ENCODE results near the gene ACYP2.

Gene ACYP2

DNA sequence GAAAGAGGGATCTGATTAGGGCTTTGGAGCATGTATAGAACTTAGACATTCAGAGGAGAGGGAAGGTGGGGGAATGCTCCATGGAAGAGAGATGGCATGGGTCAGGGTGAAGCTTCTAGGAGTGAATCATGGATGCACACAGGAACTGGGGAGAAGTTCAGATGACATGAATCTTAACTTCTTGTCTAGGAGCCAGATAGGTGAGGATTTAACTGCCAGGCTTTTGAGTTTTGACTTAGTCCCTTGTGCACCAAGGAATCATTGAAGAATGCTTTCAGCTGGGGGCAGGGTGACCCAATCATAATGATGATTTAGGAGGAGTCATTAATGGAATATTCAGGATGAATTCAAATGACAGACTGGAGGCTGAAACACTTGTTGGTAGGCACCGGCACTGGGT is 48.7 kb downstream of the ACYP2 start:
- no peak for DNase-seq

DNA sequence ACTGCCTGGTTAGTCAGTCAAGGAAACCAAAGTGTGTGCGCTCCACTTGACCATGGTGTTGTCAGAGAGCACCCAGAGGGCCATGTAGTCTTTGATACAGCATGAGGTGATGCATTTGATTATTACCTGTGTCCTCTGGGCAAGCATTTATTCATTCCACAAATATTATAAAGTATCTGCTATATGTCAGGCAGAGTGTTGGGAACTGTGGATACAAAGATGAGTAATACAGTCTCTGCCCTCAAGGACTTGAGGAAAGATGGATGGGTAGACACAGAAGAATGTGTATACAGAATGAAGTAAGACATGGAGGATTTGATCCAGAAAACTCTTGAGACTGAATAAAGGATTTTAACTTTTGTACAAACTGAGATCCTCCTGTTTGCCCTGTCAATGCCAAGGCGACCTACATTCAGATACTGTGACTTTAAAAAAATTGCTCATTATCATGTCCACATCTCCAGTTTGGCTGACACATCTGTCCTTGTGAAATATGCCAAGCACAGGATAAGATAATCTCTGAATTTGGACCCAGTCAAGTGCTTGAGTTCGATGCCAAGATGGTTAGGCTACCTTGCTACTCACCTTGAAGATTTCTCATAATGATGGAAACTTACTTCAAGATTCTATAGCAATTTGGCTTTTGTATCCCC is 50.8 kb downstream of the ACYP2 start:
- DNase-seq = peak; percentile 24

DNA sequence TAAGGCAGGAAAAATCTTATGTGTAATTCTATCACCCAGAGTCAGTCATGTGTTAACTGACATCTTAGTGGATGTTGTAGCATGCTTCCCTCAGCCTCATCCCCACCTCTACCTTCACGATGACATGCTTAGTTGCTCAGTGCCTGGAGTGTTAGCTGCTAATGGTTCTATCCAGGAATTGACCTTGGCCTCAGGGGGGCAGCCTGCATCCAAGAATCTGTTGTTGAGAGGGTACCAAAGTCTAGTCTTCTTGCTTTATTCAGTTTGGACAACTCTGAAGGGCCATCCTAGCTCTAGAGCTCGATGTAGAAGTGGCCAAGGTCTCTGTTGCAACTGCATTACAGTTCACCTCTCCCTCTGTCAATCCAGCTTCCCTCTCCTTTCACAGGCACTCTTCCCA is 61.2 kb downstream of the ACYP2 start:
- peak; percentile 34 for DNase-seq

DNA sequence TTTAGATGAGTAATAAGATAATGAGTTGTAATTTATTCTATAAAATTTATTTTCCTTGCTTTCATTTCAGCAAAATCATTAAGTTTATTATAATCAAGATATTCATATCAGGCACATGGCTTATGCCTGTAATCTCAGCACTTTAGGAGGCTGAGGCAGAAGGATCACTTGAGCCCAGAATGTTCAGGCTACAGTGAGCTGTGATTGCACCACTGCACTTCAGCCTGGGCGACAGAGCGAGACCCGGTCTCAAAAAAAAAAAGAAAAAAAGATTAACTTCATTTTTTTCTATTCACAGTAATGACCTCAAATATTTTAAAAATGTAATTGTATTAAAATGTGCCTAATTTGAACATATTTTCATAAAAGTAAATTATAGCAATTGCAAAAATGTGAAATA is 67.9 kb downstream of the ACYP2 start:
- DNase-seq = no peak

DNA sequence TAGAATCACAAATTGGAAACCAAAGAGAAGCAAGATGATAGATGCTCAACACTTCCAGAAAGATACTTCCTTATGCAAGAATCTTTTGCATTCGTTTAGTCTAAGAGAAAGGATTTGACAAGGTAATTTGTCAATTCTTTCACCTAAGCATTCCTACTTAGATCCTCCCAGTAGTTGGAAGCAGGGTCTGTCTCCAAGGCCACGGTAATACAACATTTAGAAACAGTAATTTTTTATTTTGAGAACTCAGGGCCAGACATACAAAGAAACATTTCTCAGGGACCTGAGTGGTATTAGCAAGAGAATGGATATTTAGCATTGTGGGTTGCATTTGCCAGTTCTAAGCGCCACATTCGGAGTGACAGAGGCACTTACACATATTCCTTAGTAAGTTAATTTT is 68.6 kb downstream of the ACYP2 start:
- DNase-seq = no peak

DNA sequence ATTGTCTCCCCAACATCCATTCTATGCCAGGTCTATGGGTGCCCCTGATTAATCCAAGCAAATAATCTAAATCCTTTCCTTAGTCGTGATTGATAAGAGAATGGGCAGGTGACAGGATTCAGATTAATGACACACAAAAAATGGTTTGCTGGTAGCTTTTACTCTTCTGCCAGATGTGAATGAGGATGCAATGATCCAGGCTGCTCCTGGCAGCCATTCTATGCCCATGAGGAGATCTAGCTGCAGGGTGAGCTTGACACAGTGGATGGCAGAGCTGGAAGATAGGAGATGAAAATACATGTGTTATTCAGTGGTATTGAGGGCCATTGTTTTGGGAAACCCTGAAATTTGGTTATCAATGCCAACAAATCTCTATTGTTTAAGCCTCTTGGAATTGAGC is 69.7 kb downstream of the ACYP2 start:
- no peak for DNase-seq

DNA sequence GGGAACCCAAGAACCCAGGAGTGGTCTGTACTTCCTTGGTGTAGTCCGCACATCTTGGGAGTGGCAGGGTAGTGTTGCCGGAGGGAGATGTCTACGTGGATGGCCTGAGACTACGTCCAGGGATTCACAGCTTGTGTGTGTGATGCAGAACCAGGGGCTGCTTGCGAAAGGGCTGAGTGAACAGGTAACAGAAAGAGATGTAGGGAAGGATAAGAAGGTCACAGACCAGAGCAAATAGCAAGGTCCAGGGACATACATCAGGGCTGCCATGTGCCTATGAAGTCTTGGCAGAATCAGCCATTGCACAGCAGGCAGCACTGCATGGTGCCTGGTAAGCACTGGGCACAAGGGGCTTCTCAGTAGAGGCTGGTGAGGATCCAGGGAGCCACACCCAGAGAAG is 71.9 kb downstream of the ACYP2 start:
- no peak for DNase-seq

DNA sequence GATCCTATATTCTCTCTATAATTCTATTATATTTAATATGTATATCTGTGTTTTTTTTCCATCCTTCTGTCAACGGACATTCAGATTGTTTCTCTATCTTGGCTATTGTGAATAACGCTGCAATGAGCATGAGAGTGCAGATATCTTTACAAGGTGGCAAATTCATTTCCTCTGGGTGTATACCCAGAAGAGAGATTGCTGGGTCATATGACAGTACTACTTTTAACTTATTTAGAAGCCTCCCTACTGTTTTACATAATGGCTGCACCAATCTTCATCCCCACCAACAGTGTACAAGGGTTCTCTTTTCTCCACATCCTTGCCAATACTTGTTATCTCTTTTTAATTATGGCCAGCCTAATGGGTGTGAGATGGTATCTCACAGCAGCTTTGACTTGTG is 74.1 kb downstream of the ACYP2 start:
- DNase-seq = peak; percentile 1

DNA sequence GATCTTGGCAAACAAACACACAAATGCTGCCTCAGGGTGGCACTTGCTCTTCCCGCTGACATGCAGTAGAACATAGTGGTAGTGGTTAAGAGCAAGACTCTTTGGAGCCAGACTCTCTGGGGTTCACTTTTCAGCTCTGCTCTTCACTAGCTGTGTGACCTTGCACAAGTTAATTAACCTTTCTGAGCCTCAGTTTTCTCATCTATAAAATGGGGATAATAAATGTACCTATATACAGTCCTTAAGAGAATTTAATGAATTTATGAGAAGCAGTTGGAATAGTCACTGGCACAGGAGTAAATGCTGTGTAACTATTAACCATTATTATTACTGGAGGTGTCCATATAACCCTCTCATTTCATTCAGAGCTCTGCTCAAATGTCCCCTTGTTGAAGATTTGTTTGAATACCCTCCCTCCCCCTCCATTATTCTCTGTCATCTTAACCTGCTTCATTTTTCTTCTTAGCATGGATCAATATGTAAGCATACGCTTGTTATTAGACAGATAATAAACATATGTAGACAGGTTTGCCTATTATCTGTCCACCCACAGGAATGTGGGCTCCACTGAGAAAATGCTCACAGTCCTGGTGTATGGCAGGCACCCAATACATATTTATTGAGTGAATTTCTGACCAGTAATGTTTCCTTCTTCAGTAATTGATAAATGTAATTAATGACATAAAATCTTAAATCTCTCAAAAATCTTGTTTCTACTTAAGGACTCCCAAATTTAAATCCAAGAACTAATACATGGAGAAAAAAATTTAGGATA is 76.1 kb downstream of the ACYP2 start:
- DNase-seq = no peak

DNA sequence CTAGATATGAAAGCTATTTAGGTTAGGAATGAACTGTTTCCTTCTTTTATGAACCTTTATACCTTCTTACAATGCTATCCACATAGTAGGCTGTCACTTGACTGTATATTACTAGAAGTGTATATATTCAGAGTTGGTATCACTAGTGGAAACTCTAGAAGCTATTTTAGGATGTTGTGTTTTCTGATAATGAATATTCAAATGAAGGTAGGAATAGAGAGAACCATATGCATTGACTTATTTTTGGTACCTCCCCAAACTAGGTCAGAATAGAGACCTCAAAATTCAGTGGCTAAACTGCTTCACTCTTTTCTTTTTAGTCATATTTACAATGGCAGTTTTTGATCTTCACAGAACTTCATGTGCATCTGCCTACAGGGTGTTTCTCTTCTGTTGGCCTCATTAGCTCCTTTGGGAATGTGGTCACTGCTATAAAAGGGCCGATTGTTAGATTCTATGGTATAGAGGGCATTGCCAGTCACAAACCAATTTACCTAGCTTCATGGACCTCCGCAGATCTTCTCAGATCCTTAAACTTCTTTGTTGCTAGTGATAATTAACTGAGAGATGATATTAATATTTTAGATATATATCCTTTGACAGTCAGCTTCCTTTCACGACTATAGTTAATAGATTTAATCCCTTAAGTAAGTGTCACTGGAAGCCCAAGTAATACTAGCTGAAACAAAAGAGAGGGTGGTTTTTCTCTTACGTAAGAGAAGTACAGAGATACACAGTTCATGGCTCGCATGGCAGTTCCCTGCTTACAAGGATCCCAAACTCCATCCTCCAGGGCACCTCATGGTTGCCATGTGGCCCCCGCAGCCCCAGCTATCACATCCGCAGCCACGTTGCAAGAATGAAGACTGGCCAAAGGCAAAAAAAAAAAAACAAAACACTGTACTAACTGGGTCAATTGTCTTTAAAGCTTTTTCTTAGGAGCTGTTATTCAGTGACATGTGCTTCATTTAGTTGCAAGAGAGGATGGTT is 79.6 kb downstream of the ACYP2 start:
- no peak for DNase-seq

DNA sequence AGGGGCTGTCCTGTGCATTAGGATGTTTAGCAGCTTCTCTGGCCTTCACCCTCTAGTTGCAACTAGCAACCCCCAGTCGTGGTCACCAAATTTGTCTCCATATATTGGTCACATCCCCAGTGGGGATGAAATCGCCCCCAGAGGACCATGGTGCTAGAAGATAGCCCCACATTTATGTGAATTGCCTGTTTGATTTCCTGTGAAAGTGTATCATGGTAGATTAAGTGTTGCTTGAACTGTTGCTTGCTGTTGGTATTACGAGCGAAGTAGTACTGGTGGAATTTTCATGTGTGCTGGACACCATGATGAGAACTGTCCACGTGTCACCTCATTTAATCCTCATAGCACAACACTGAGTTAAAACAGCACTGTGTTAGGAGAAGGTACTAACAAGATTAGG is 81.2 kb downstream of the ACYP2 start:
- no peak for DNase-seq

DNA sequence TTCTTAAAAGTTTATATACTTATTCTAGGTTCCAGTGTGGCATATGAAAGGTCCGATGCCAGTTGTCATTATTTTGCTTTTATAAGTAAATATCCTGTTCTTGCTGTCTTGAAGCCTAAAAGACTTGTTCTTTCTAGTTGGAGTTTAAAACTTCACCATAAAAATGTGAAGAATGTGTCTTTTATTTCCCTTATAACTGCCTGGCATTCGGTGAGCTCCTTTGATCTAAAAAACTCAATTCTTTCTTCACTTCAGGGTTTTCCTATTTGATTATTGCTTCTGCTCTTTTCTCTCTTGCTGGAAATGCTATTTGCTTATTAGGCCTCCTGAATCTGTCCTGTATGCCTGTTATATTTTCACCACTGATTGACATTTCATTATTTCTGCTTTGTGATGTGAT is 89.1 kb downstream of the ACYP2 start:
- no peak for DNase-seq

DNA sequence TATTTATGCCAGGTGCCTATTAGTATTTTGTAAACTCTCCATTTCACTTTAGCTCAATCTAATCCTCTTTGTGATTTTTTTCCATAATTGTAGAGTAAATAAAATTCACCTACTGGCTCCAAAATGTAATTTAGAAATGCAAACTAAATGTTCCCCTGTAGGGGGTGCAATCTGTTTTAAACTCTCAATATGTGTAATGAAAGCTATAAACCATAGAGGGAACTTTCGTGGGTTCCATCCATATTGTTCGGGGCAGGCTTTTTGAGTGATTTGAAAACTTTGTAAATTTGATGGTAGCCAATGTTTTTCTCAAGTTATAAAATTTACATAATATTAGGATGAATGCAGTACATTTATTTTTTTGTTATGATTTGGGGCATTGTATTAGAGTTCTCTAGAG is 91.2 kb downstream of the ACYP2 start:
- DNase-seq = peak; percentile 72

DNA sequence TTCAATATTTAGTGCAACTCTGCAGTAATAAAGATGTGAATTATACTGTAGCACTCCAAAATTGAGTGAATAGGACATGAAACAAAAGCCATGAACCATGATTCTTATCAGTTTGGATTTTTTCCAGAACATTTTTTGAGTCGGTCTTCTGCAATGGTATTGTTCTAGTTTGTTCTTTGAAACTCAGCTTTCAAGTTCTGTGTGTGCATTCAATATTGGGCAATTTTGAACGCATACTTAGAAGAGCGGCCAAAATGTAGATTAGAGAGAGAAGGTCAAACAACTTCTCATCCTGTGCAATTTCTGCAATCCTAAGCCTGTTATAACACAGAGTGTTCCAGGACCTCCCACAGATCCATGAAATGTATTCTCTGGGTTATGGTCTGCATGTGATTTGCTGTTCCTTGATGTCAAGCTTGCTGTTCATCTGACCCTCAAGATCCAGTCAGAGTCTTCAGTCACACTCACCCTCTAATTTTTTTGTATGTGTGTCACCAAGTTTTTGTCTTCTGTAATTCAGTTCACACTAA is 92.3 kb downstream of the ACYP2 start:
- no peak for DNase-seq

DNA sequence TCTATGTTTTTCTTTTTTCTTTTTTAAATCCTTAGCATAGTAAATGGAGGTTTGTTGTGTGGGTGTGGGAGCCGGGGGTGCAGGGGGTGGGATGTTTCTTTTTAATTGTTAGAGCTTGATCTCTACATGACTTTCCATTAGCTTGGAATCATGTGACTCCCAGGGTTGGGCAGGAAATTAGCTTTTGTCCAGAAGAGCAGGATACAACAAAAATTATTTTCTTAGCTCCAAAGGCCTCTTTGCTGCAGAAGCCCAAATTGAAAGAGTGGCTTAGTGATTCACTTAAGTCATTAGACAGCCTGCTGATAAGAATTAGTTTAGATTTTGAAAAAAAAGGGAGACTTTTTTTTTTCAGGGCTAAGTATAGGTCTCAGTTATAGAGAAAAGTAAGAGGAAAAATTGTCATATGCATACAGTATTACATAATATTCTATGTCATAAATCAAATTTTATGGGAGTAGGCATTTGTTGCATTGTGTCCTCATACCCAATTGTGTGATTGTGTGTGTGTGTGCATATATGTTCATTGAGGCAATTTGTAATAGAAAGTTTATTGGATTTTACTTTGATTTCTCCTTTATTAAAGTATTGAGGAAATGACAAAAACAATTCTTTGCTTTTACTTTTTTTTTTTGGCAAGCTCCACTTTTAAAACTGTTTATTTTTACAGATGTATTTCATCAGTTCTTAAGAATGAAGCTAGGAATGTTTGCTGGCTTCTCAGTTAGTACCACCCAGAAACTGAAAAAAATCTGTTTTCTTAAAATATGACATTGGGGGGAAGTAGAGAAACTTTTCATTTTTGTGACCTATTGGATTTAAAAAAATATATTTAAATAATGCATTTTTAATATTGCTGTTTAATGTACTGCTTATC is 93.2 kb downstream of the ACYP2 start:
- no peak for DNase-seq

DNA sequence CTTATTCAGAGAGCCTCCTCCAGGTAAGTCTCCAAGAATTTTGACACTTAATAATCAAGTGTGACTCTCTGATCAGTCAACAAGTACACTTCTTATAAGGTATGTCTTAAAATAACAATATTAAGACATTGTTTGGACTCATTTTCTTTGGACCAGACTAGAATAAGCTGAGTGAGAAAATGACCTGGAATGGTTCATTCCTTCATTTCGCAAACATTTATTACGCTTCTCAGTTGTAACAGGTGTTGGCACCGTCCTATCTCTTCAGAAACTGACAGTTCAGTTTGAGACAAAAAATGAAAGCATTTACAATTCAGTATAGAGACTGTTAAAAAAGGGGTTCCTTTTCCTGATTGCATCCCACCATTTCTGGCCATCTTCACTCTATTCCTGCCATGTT is 94.0 kb downstream of the ACYP2 start:
- DNase-seq = no peak

DNA sequence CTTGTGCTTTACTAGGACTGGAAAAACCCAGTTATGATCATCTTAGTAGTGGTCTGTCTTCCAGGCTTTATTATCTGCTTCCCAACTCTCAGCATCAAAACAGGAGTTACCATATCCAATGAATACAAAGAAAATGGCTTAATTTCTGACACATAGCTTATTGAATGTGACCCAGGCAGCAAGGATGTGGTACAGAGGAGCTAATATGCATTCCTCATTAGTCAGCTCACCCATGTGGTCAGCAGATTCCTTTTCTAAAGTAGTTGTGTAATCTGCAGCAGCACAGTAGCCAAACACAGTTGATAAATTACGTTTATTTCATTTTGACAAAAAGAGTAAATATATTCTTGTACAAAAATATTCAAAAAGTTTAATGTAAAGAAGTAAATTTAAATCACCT is 97.0 kb downstream of the ACYP2 start:
- no peak for DNase-seq

DNA sequence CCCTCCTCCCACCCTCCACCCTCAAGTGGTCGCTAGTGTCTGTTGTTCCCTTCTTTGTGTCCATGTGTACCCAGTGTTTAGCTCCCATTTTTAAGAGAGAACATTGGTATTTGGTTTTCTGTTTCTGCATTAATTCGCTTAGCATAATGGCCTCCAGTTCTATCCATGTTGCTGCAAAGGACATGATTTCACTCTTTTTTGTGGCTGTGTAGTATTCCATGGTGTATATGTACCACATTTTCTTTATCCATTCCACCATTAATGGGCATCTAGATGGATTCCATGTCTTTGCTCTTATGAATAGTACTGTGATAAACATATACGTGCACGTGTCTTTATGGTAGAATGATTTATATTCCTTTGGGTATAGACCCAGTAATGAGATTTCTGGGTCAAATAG is 97.7 kb downstream of the ACYP2 start:
- no peak for DNase-seq

DNA sequence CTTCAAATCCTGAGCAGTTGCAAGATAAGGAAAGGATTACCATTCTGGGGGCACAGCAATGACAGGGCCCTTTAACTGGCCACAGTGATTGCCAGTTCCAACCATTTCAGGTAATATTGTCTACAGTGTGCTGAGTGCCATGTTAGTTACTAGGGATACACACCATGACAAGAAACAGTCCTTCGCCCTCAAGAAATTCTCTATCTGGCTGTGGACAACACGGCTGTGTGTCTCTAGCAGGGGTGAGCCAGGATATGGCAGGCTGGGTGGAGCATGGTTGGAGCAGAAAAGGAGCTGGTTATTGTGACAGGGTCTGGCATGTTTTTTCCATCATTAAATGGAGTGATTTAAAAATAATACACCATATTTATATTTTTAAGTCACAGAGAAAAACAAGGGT is 109.6 kb downstream of the ACYP2 start:
- DNase-seq = no peak

DNA sequence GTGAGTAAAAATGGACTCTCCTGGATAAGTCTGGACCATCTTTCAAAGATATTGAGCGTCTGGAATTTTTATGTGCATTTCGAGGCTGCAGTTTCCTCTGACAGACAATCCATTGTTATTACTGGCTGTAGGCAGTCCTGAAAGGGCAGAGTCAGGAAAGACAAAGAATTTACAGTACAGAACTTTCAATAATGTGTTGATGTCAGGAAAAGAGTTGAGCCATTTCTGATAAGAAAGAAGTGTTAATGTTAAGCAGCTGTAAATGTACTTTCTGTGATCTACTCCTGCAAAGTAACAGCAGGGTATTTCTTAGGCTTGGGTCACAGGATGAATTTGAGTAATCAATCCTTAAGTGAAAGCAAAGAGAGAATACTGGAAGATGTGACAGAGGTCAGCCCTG is 110.8 kb downstream of the ACYP2 start:
- no peak for DNase-seq

DNA sequence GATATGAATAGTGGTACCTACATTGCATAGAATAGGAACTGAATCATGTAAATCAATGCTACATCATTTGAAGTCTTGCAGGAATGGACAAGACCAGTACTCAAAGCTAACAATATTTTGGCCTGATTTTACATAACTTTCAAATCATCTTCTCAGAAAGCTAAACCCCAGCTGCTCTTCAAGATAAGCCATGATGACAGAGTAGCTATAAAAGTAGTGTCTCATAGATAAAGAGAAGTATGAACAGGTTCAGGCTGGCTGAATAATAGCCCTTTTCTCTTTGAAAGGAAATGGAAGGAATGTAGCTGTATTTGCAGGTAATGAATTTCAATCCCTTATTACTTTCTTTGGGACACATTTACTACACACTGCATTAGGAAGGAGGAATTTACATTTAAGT is 112.4 kb downstream of the ACYP2 start:
- DNase-seq = peak; percentile 5

DNA sequence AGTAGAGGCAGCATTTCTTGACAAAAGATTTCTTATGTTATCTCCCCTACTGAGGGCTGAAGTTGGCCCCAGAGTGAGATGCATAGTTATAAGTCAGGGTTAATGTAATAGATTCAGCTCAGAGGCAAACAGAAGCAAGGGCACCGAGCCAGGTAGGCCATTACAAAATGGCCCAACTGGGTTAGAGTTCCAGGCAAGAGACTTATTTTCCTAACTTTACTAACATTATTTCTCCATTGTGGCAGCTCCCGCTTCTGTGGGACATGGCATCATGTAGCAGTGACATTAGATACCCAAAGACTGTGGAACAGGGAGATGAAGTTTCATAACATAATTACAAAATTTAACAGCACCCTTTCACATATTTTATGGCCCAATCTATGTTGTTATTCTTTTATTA is 113.5 kb downstream of the ACYP2 start:
- no peak for DNase-seq
